H9 (cell line): Measurements from ENCODE around the gene CAMTA1. TPM values are rescaled to one million over a fixed set of nuclear protein-coding genes. Genes with fewer than 3 reads are reported as not detected.
A peak's percentile ranks its signal among the peaks of the same experiment; 100 is the strongest.

Experiments
- DNase-seq: peaks from one replicate; pipeline ENCODE4 v3.0.0-alpha.2; 2017
- H2AFZ ChIP-seq: one replicate; pipeline ENCODE4 v1.6.1; 2013; ENCODE audit warnings: mild to moderate bottlenecking, low read length, control low read depth, moderate library complexity
- H2AK5ac ChIP-seq: 2 replicates; pipeline ENCODE4 v1.6.1; 2013; ENCODE audit warnings: low read length, control low read depth, mixed read lengths; ENCODE audit not compliant: insufficient read length
- H2BK120ac ChIP-seq: one replicate; pipeline ENCODE4 v1.6.1; 2013; ENCODE audit warnings: low read depth, mild to moderate bottlenecking, low read length, control low read depth, inconsistent platforms; ENCODE audit not compliant: poor library complexity, severe bottlenecking
- H2BK12ac ChIP-seq: 2 replicates; pipeline ENCODE4 v1.6.1; 2013; ENCODE audit warnings: low read length, control low read depth, mixed read lengths, low read depth; ENCODE audit not compliant: insufficient read length
- H2BK15ac ChIP-seq: 2 replicates; pipeline ENCODE4 v1.6.1; 2013; ENCODE audit warnings: low read depth, low read length, control low read depth
- H2BK20ac ChIP-seq: one replicate; pipeline ENCODE4 v1.6.1; 2013; ENCODE audit warnings: low read depth, mild to moderate bottlenecking, low read length, control low read depth, inconsistent platforms; ENCODE audit not compliant: poor library complexity, severe bottlenecking
- H2BK5ac ChIP-seq: 2 replicates; pipeline ENCODE4 v1.6.1; 2013; ENCODE audit warnings: low read length, control low read depth, mixed read lengths; ENCODE audit not compliant: insufficient read length
- H3K14ac ChIP-seq: 2 replicates; pipeline ENCODE4 v1.6.1; 2013; ENCODE audit warnings: low read length, control low read depth; ENCODE audit not compliant: insufficient read depth
- H3K18ac ChIP-seq: 2 replicates; pipeline ENCODE4 v1.6.1; 2013; ENCODE audit warnings: low read depth, mild to moderate bottlenecking, mixed read lengths, low read length, control low read depth; ENCODE audit not compliant: insufficient read length
- H3K23ac ChIP-seq: 2 replicates; pipeline ENCODE4 v1.6.1; 2013; ENCODE audit warnings: low read length, control low read depth, mixed read lengths, low read depth; ENCODE audit not compliant: insufficient read length
- H3K23me2 ChIP-seq: 2 replicates; pipeline ENCODE4 v1.6.1; 2013; ENCODE audit warnings: low read depth, mild to moderate bottlenecking, mixed read lengths, low read length, control low read depth; ENCODE audit not compliant: insufficient read length, poor library complexity, severe bottlenecking
- H3K27ac ChIP-seq: 2 replicates; pipeline ENCODE4 v1.5.1; 2013; ENCODE audit warnings: low read length, control low read depth, mixed read lengths, low read depth; ENCODE audit not compliant: insufficient read length
- H3K27me3 ChIP-seq: 2 replicates; pipeline ENCODE4 v1.6.1; 2013; ENCODE audit warnings: low read length, control low read depth, inconsistent platforms; ENCODE audit not compliant: insufficient read depth
- H3K4ac ChIP-seq: 2 replicates; pipeline ENCODE4 v1.6.1; 2013; ENCODE audit warnings: low read depth, mild to moderate bottlenecking, control low read depth, inconsistent platforms, low read length, moderate library complexity
- H3K4me1 ChIP-seq: 2 replicates; pipeline ENCODE4 v1.6.1; 2013; ENCODE audit warnings: low read length, control low read depth, inconsistent platforms; ENCODE audit not compliant: insufficient read depth
- H3K4me2 ChIP-seq: 2 replicates; pipeline ENCODE4 v1.6.1; 2013; ENCODE audit warnings: low read length, control low read depth, mixed read lengths; ENCODE audit not compliant: insufficient read length, insufficient read depth
- H3K56ac ChIP-seq: 2 replicates; pipeline ENCODE4 v1.6.1; 2013; ENCODE audit warnings: low read depth, mild to moderate bottlenecking, mixed read lengths, low read length, control low read depth; ENCODE audit not compliant: insufficient read length
- H3K79me1 ChIP-seq: 2 replicates; pipeline ENCODE4 v1.6.1; 2013; ENCODE audit warnings: low read depth, mild to moderate bottlenecking, moderate library complexity, low read length, control low read depth, inconsistent platforms; ENCODE audit not compliant: insufficient read depth, poor library complexity, severe bottlenecking
- H3K79me2 ChIP-seq: 2 replicates; pipeline ENCODE4 v1.6.1; 2013; ENCODE audit warnings: low read length, control low read depth, inconsistent platforms; ENCODE audit not compliant: insufficient read depth
- H3K9ac ChIP-seq: 2 replicates; pipeline ENCODE4 v1.6.1; 2013; ENCODE audit warnings: low read length, control low read depth, mixed read lengths; ENCODE audit not compliant: insufficient read length; ENCODE audit errors: extremely low read depth
- H3K9me3 ChIP-seq: one replicate; pipeline ENCODE4 v1.6.1; 2013; ENCODE audit warnings: low read depth, low read length, inconsistent platforms; ENCODE audit not compliant: control insufficient read depth
- H3T11ph ChIP-seq: one replicate; pipeline ENCODE4 v1.6.1; 2013; ENCODE audit warnings: mild to moderate bottlenecking, low read length, control low read depth, inconsistent platforms
- H4K20me1 ChIP-seq: one replicate; pipeline ENCODE4 v1.6.1; 2013; ENCODE audit not compliant: control insufficient read depth, insufficient read length, insufficient read depth
- H4K5ac ChIP-seq: 2 replicates; pipeline ENCODE4 v1.6.1; 2013; ENCODE audit warnings: low read depth, mild to moderate bottlenecking, mixed read lengths, low read length, control low read depth; ENCODE audit not compliant: insufficient read length
- H4K8ac ChIP-seq: replicated peaks from 2 replicates; pipeline ENCODE4 v1.6.1; 2013; ENCODE audit warnings: low read length, control low read depth, mixed read lengths, low read depth; ENCODE audit not compliant: insufficient read length
- H4K91ac ChIP-seq: 2 replicates; pipeline ENCODE4 v1.6.1; 2013; ENCODE audit warnings: low read depth, mild to moderate bottlenecking, moderate library complexity, mixed read lengths, low read length, control low read depth; ENCODE audit not compliant: insufficient read length
- H3K27ac Mint-ChIP-seq, 3 experiments: 2 replicates in 2 of 3; 3 replicates in 1 of 3; pipeline ENCODE4 v1.8.0; 2020 to 2021; ENCODE audit warnings: mixed read lengths in 3 of 3, mild to moderate bottlenecking in 1 of 3, moderate library complexity in 1 of 3
- H3K27me3 Mint-ChIP-seq: 2 replicates; pipeline ENCODE4 v1.8.0; 2021; ENCODE audit warnings: low read depth, mild to moderate bottlenecking, moderate library complexity, mixed read lengths
- H3K36me3 Mint-ChIP-seq, 3 experiments: 2 replicates in 2 of 3; 3 replicates in 1 of 3; pipeline ENCODE4 v1.8.0; 2020 to 2021; ENCODE audit warnings: low read depth in 3 of 3, mixed read lengths in 3 of 3; ENCODE audit not compliant: insufficient read depth in 1 of 3
- H3K4me1 Mint-ChIP-seq, 2 experiments: 2 replicates each; pipeline ENCODE4 v1.8.0; 2020; ENCODE audit warnings: mixed read lengths in 2 of 2
- H3K4me3 Mint-ChIP-seq, 2 experiments: 2 replicates in 1 of 2; 3 replicates in 1 of 2; pipeline ENCODE4 v1.8.0; 2020 to 2021; ENCODE audit warnings: mild to moderate bottlenecking in 2 of 2, mixed read lengths in 2 of 2, moderate library complexity in 1 of 2
- H3K9me3 Mint-ChIP-seq, 2 experiments: 2 replicates in 1 of 2; 3 replicates in 1 of 2; pipeline ENCODE4 v1.8.0; 2020; ENCODE audit warnings: mild to moderate bottlenecking in 2 of 2, mixed read lengths in 2 of 2, moderate library complexity in 1 of 2
- WGBS: extraction: QIAGEN DNeasy Blood & Tissue Kit; methylation state at CpG from one replicate; pipeline ENCODE4 v1.1.7; 2013; ENCODE audit warnings: missing lambda C conversion rate, low lambda C conversion rate, mixed read lengths; ENCODE audit not compliant: insufficient read length; ENCODE audit errors: extremely low coverage; 5-methylcytosine and 5-hydroxymethylcytosine counted together
- total RNA-seq: library from RNA; stranded (reverse); gene quantifications from 2 replicates; pipeline ENCODE4 v1.2.1, GENCODE V29; 2021
- TF ChIP-seq, protein P1 (sequence below): fragments of 200-600 bp; sonication (generic); conservative IDR thresholded peaks from 3 replicates; pipeline ENCODE4 v1.8.0; 2021; ENCODE audit warnings: antibody characterized with exemption, mild to moderate bottlenecking

CAMTA1 gene
- total RNA-seq, 1 experiment from 2014 or later = 115 TPM

DNA sequence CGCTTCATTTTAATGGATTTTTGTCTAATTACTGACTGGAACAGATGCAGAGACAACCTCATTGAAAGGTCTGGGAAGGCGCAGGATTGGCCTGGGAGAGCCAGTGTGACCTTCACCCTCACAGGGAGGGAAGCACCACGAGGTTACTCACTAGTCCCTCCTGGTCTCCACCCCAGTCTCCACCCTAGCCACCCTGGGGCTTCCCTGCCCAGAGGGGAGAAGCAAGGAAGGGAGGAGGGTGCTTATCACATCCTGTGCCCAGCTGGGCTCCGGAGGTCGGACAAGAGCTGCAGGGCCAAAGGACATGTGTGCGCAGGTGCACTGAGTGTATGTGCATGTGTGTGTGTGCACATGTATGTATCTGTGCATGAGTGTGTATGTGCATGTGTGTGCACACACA, 765.7 kb downstream of the CAMTA1 start:
- Mint-ChIP-seq H3K27me3 (peaks cover 7% of the 10 kb centered on the region), H3K4me1 (peaks cover 25% of the 10 kb centered on the region in 2 experiments), H3K9me3 (peaks cover 3 to 4% of the 10 kb centered on the region in 2 experiments; a peak in 4 of 5 replicates), H3K36me3 (no peaks in the 10 kb centered on the region), H3K4me3 (no peak overlapping the region), H3K27ac (peak overlapping the region in 1 of 3 experiments; percentile 61; a peak in 3 of 7 replicates)
- no peak for DNase-seq
- H2AK5ac ChIP-seq = no peak overlapping the region
- H3K27me3 ChIP-seq = no peaks in the 10 kb centered on the region
- no peak overlapping the region for H3K23ac ChIP-seq
- H2BK5ac ChIP-seq = no peak overlapping the region
- no peak overlapping the region for H3K9ac ChIP-seq
- H3T11ph ChIP-seq = no peak overlapping the region
- H3K4ac ChIP-seq = no peak overlapping the region
- peaks cover 3% of the 10 kb centered on the region; the same call in 1 of the 2 replicates for H3K4me1 ChIP-seq
- no peak overlapping the region for H2BK12ac ChIP-seq
- H2AFZ ChIP-seq = no peak overlapping the region
- no peak overlapping the region for H4K8ac ChIP-seq
- H3K79me1 ChIP-seq = no peaks in the 10 kb centered on the region
- no peak overlapping the region for H2BK15ac ChIP-seq
- no peak overlapping the region for H3K27ac ChIP-seq
- H4K20me1 ChIP-seq = no peaks in the 10 kb centered on the region
- no peaks in the 10 kb centered on the region for H3K23me2 ChIP-seq
- no peak overlapping the region for H4K91ac ChIP-seq
- H2BK120ac ChIP-seq = no peak overlapping the region
- no peak overlapping the region for H3K18ac ChIP-seq
- H3K56ac ChIP-seq = no peak overlapping the region
- H3K9me3 ChIP-seq = no peaks in the 10 kb centered on the region
- WGBS = no CpG with 5 or more reads among the region's 6 CpGs
- H3K14ac ChIP-seq = no peak overlapping the region; the same call in 1 of the 2 replicates
- H4K5ac ChIP-seq = no peak overlapping the region
- TF ChIP-seq, protein P1, sequence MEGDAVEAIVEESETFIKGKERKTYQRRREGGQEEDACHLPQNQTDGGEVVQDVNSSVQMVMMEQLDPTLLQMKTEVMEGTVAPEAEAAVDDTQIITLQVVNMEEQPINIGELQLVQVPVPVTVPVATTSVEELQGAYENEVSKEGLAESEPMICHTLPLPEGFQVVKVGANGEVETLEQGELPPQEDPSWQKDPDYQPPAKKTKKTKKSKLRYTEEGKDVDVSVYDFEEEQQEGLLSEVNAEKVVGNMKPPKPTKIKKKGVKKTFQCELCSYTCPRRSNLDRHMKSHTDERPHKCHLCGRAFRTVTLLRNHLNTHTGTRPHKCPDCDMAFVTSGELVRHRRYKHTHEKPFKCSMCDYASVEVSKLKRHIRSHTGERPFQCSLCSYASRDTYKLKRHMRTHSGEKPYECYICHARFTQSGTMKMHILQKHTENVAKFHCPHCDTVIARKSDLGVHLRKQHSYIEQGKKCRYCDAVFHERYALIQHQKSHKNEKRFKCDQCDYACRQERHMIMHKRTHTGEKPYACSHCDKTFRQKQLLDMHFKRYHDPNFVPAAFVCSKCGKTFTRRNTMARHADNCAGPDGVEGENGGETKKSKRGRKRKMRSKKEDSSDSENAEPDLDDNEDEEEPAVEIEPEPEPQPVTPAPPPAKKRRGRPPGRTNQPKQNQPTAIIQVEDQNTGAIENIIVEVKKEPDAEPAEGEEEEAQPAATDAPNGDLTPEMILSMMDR = no peak
- no peak overlapping the region for H2BK20ac ChIP-seq
- no peaks in the 10 kb centered on the region for H3K79me2 ChIP-seq
- no peak overlapping the region for H3K4me2 ChIP-seq
